Activated T-helper 2 cell treated with anti-CD3 and anti-CD28 coated beads, Interferon-gamma antibody, Interleukin-2, Interleukin-4, amounts not matched to agents 10 μg/mL and 5 μg/mL and 100 μg/mL, durations not matched to agents 14 hours and 24 hours and 36 hours (primary cell): ENCODE measurements around the gene IGFALS. TPM values are rescaled to one million over a fixed set of nuclear protein-coding genes. Genes with fewer than 3 reads are reported as not detected.

Experiments used
- DNase-seq: peaks from one replicate; pipeline ENCODE4 v3.0.0; 2021; ENCODE audit warnings: low spot score
- H3K27ac Mint-ChIP-seq: one replicate; pipeline ENCODE4 v1.8.0; 2021; ENCODE audit warnings: mixed read lengths
- H3K27me3 Mint-ChIP-seq: one replicate; pipeline ENCODE4 v1.8.0; 2021; ENCODE audit warnings: low read depth, mixed read lengths
- H3K36me3 Mint-ChIP-seq: one replicate; pipeline ENCODE4 v1.8.0; 2021; ENCODE audit warnings: low read depth, mixed read lengths
- H3K4me1 Mint-ChIP-seq: one replicate; pipeline ENCODE4 v1.8.0; 2021; ENCODE audit warnings: low read depth, mixed read lengths
- H3K4me3 Mint-ChIP-seq: one replicate; pipeline ENCODE4 v1.8.0; 2021; ENCODE audit warnings: low read depth, mild to moderate bottlenecking, moderate library complexity, mixed read lengths
- H3K9me3 Mint-ChIP-seq: one replicate; pipeline ENCODE4 v1.8.0; 2021; ENCODE audit warnings: mixed read lengths
- intact Hi-C: fragments of 100-400 bp; cut with micrococcal nuclease; formaldehyde crosslinking; loops from one replicate; pipeline ENCODE4 v1.15.1; 2023
- total RNA-seq: library from RNA; stranded (reverse); gene quantifications from 2 replicates; pipeline ENCODE4 v1.2.3, GENCODE V29; 2022

IGFALS gene
- total RNA-seq, 1 donor from 2014 or later: not detected

- intact Hi-C loops: no loop called here
Observed at GRCh38 chr16:1760911-1761310, 32.6 kb downstream of the IGFALS start.

GRCh38 chr16:1759511-1759910, 34.0 kb downstream of the IGFALS start:
- H3K4me1 Mint-ChIP-seq: no peaks in the 10 kb centered on the region
- no peaks in the 10 kb centered on the region for H3K27me3 Mint-ChIP-seq
- no peak for DNase-seq
- H3K4me3 Mint-ChIP-seq: no peak overlapping the region
- no peak overlapping the region for H3K27ac Mint-ChIP-seq
- intact Hi-C loops: no loop called here
- peaks cover 21% of the 10 kb centered on the region for H3K36me3 Mint-ChIP-seq
- H3K9me3 Mint-ChIP-seq: no peaks in the 10 kb centered on the region

More at GRCh38 chr16:1760911-1761310, 32.6 kb downstream of the IGFALS start:
- DNase-seq: no peak
- H3K9me3 Mint-ChIP-seq: no peaks in the 10 kb centered on the region
- H3K27me3 Mint-ChIP-seq: no peaks in the 10 kb centered on the region
- no peak overlapping the region for H3K27ac Mint-ChIP-seq
- H3K4me1 Mint-ChIP-seq: no peaks in the 10 kb centered on the region
- H3K4me3 Mint-ChIP-seq: no peak overlapping the region
- peaks cover 18% of the 10 kb centered on the region for H3K36me3 Mint-ChIP-seq

GRCh38 chr16:1758923-1759322, 34.6 kb downstream of the IGFALS start:
- Mint-ChIP-seq H3K36me3 (peaks cover 21% of the 10 kb centered on the region), H3K27ac (no peak overlapping the region), H3K4me1 (no peaks in the 10 kb centered on the region), H3K4me3 (no peak overlapping the region), H3K9me3 (no peaks in the 10 kb centered on the region), H3K27me3 (no peaks in the 10 kb centered on the region)
- no peak for DNase-seq
- intact Hi-C loops: no loop called here

GRCh38 chr16:1757714-1758461, 35.6 kb downstream of the IGFALS start:
- H3K9me3 Mint-ChIP-seq: no peaks in the 10 kb centered on the region
- H3K36me3 Mint-ChIP-seq: peaks cover 22% of the 10 kb centered on the region
- intact Hi-C loops: no loop called here
- H3K4me1 Mint-ChIP-seq: no peaks in the 10 kb centered on the region
- no peak overlapping the region for H3K27ac Mint-ChIP-seq
- no peak overlapping the region for H3K4me3 Mint-ChIP-seq
- DNase-seq: no peak
- no peaks in the 10 kb centered on the region for H3K27me3 Mint-ChIP-seq

- DNase-seq: no peak
- H3K4me3 Mint-ChIP-seq: no peak overlapping the region
- H3K36me3 Mint-ChIP-seq: peaks cover 6% of the 10 kb centered on the region
- intact Hi-C loops: no loop called here
- no peaks in the 10 kb centered on the region for H3K4me1 Mint-ChIP-seq
- no peak overlapping the region for H3K27ac Mint-ChIP-seq
- H3K27me3 Mint-ChIP-seq: no peaks in the 10 kb centered on the region
- H3K9me3 Mint-ChIP-seq: no peaks in the 10 kb centered on the region
Observed at GRCh38 chr16:1754204-1754603, 39.3 kb downstream of the IGFALS start.

- no peak overlapping the region for H3K27ac Mint-ChIP-seq
- DNase-seq: no peak
- intact Hi-C loops: no loop called here
Observed at GRCh38 chr16:1752853-1753252, 40.7 kb downstream of the IGFALS start.

GRCh38 chr16:1751946-1752345, 41.6 kb downstream of the IGFALS start:
- DNase-seq: no peak
- Mint-ChIP-seq H3K36me3 (peaks cover 15% of the 10 kb centered on the region), H3K4me3 (no peak overlapping the region), H3K27me3 (no peaks in the 10 kb centered on the region), H3K4me1 (no peaks in the 10 kb centered on the region), H3K9me3 (no peaks in the 10 kb centered on the region), H3K27ac (no peak overlapping the region)
- intact Hi-C loops: no loop called here

More at GRCh38 chr16:1752853-1753252, 40.7 kb downstream of the IGFALS start:
- peaks cover 12% of the 10 kb centered on the region for H3K36me3 Mint-ChIP-seq
- no peaks in the 10 kb centered on the region for H3K4me1 Mint-ChIP-seq
- no peaks in the 10 kb centered on the region for H3K9me3 Mint-ChIP-seq
- no peak overlapping the region for H3K4me3 Mint-ChIP-seq
- H3K27me3 Mint-ChIP-seq: no peaks in the 10 kb centered on the region

- Mint-ChIP-seq H3K27me3 (no peaks in the 10 kb centered on the region), H3K27ac (no peak overlapping the region), H3K36me3 (peaks cover 16% of the 10 kb centered on the region), H3K4me3 (no peak overlapping the region), H3K4me1 (no peaks in the 10 kb centered on the region), H3K9me3 (no peaks in the 10 kb centered on the region)
- DNase-seq: no peak
- intact Hi-C loops: no loop called here
Observed at GRCh38 chr16:1749152-1750117, 44.1 kb downstream of the IGFALS start.

- Mint-ChIP-seq H3K27me3 (no peaks in the 10 kb centered on the region), H3K9me3 (no peaks in the 10 kb centered on the region), H3K4me3 (no peak overlapping the region), H3K27ac (no peak overlapping the region), H3K36me3 (peaks cover 20% of the 10 kb centered on the region), H3K4me1 (no peaks in the 10 kb centered on the region)
- intact Hi-C loops: no loop called here
- no peak for DNase-seq
Observed at GRCh38 chr16:1747934-1748333, 45.6 kb downstream of the IGFALS start.

- intact Hi-C loops: no loop called here
- Mint-ChIP-seq H3K27ac (no peak overlapping the region), H3K9me3 (no peaks in the 10 kb centered on the region), H3K27me3 (no peaks in the 10 kb centered on the region), H3K36me3 (peaks cover 17% of the 10 kb centered on the region), H3K4me3 (no peak overlapping the region), H3K4me1 (no peaks in the 10 kb centered on the region)
- no peak for DNase-seq
Observed at GRCh38 chr16:1746693-1747195, 46.8 kb downstream of the IGFALS start.

GRCh38 chr16:1745900-1746692, 47.4 kb downstream of the IGFALS start:
- DNase-seq: no peak
- intact Hi-C loops: no loop called here
- Mint-ChIP-seq H3K36me3 (peaks cover 17% of the 10 kb centered on the region), H3K4me3 (no peak overlapping the region), H3K4me1 (no peaks in the 10 kb centered on the region), H3K27ac (no peak overlapping the region), H3K27me3 (no peaks in the 10 kb centered on the region), H3K9me3 (no peaks in the 10 kb centered on the region)

GRCh38 chr16:1745181-1745899, 48.2 kb downstream of the IGFALS start:
- intact Hi-C loops: no loop called here
- H3K9me3 Mint-ChIP-seq: no peaks in the 10 kb centered on the region
- H3K27ac Mint-ChIP-seq: no peak overlapping the region
- DNase-seq: no peak
- H3K27me3 Mint-ChIP-seq: no peaks in the 10 kb centered on the region
- peaks cover 17% of the 10 kb centered on the region for H3K36me3 Mint-ChIP-seq
- H3K4me3 Mint-ChIP-seq: no peak overlapping the region
- H3K4me1 Mint-ChIP-seq: no peaks in the 10 kb centered on the region
